ENCODE data around the gene PSD4.
A peak's percentile ranks its signal among the peaks of the same experiment; 100 is the strongest.

Gene PSD4

GRCh38 chr2:113169586-113169985 is 4.2 kb upstream of the PSD4 start:
- no peak for DNase-seq

DNA sequence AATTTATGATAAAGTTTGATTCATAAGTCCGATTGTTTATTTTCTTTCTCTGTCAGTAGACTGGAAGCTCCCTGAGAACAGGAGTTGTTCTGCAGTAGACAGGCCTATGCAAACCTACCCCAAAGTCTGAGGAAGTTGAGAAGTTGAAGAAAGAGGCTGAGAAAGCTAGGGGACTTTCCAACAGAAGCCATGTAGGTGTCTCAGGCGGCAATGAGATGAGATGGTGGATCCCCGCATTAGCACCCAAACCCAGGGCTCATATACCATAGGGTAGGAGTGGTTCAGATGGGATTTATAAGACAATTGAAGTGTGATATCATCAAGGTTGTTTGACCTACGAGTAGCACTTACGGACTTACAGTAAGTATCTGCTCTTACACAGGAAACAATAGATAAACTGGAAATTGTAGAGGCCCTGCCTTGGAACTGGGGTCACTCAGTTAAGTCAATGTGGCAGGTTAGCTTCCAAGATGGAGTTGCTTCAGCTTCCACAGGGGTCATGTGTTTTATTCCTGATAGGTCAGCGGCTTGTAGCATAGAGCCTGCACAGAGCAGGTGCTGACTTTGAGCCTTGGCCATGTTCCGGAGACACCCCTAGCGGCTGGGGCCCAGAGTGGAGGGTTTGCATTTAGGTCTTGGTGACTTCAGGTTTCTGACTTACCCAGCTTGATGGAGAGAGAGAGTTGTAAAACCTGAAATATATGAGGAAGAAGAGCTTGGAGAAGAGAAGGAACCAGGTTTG is 2.3 kb upstream of the PSD4 start:
- no peak for DNase-seq

- no peak for DNase-seq
These were observed 840 bp upstream of the PSD4 start for GRCh38 chr2:113172721-113173541.

GRCh38 chr2:113174376-113174750 is 592 bp downstream of the PSD4 start:
- no peak for DNase-seq

GRCh38 chr2:113175042-113175628 is 1.4 kb downstream of the PSD4 start:
- no peak for DNase-seq

DNA sequence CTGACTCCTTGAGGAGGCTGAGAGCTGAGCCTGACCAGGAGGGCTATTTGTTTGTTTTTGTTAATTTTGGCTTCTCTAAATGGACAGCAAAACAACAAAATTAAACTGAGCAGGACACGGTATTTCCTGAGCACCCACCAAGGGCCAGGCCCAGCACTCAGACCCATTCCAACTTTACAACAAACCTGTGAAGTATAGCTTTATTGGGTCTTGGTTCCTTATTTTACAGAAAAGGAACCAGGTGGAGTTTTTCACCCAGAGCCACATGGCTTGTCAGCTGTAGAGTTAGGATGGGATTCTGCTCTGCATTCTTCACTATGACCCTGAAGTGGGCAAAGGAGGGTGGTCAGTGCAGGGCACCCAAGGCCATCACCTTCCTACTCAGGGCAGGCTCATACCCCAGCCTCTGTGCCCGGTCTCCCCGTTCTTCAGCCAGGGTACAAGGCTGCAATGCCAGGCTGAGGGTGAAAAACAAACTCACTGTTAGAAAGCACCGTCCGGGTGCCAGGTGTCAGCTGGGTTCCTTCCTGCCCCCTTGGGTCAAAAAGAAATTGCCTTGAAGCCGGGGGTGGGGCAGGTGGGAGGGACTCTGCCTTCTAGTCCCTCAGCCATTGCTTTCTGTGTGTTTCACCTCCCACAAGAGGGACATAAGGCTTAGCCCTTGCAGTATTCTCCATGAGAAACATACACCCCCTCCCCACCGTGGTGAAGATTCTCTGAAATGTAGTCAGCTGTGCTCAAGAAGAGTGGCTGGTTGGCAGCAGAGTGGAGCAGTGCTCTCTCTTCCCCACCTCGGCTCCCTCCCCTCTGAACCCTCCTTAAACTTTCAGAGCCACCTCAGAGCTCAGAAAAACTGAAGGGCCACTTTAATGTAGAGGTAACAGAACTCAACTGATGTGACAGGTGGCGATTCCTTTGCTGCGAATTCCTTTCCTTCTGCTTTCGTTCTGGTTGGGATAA is 2.2 kb downstream of the PSD4 start:
- no peak for DNase-seq

GRCh38 chr2:113176696-113177355 is 3.1 kb downstream of the PSD4 start:
- no peak for DNase-seq

DNA sequence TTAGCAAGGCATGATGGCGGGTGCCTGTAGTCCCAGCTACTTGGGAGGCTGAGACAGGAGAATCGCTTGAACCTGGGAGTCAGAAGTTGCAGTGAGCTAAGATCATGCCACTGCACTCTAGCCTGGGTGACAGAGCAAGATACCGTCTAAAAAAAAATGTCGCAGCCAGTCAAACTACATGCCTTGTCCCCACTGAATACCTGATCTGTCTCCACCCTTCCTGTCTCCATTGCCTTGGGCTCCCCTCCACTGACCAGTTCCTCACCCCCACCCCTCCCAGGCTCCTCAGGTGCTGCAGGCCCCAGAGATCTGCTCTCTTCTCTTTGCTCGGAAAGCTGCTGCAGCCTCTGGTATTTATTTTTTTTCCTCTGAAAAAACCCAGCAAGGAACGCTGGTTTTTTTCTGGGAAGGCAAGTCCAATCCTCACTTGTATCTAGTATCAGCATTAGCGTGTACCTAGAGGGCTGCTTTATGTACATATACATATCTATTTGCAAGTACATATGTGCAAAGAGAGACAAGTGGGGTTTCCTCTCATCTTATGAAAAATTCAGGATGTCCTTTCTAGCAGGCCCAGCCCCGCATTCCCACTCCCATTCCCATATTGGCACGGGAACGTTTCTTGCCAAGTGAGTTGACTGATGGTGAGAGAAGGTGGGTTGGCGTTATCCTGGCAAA is 4.4 kb downstream of the PSD4 start:
- no peak for DNase-seq

DNA sequence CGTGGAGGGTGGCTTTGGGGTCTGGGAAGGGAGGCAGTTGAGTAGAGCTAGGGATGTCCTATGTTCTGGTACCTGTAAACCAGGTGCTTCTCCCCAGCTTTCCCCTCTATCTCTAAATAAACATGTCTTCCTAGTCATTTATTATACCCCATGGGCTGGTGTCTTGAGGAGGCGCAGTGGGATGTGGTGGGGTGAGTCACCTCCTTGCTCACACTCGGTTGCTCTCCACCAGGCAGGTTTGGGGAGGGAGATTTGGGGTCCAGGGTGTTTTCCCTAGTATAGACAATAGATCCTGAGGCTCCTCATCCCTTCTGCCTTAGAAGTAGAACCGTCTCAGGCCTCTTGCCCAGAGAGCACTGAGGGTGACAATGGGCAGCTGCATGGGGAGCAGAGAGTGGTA is 5.1 kb downstream of the PSD4 start:
- DNase-seq: no peak

DNA sequence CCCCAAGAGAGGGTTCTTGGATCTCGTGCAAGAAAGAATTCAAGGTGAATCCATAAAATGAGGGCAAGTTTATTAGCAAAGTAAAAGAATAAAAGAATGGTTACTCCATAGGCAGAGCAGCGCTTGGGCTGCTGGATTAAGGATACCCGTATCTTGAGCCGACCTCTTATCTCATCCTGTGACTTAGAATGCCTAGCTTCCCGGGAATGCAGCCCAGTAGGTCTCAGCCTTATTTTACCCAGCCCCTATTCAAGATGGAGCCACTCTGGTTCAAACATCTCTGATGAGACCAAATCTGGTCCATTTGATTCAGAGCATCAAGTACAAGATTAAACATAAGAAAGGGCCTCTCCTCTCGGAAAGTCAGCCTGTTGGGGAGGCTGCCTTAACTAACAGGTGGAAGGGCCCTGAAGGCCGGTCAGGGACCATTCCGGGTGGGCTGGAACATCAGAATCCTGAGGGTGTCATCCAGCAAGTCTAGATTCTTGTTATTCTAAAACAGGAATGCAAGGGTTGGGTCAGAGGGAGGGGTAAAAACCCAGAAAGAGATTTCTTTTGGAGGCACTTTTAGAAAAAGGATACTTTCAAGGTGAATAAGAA is 5.8 kb downstream of the PSD4 start:
- no peak for DNase-seq

- no peak for DNase-seq
These were observed 6.6 kb downstream of the PSD4 start for GRCh38 chr2:113180131-113180946.

GRCh38 chr2:113181258-113182051 is 7.7 kb downstream of the PSD4 start:
- peak; percentile 32 for DNase-seq

DNA sequence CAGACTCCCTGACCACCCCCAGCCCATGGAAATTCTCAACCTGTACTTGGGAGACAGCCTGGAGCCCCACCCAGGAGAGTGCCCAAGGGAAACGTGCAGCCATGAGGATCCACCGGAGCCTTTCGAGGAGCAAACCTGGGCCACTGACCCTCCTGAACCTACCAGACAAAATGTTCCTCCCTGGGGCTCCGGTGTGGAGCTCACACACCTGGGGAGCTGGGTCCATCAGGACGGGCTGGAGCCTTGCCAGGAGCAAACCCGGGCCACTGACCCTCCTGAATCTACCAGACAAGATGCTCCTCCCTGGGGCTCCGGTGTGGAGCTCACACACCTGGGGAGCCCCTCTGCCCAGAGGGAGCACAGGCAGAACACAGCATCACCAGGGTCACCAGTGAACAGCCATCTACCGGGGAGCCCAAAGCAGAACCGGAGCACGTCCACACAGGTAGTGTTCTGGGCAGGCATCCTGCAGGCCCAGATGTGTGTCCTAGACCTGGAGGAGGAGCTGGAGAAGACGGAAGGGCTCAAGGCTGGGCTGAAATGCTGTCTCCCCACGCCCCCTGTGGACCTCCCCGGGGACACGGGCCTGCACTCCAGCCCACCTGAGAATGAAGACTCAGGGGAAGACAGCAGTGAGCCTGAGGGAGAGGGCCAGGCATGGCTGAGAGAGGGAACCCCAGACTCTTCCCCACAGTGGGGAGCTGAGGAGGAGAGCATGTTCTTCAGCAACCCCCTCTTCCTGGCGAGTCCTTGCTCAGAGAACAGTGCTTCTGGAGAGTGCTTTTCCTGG is 8.9 kb downstream of the PSD4 start:
- DNase-seq: no peak

DNA sequence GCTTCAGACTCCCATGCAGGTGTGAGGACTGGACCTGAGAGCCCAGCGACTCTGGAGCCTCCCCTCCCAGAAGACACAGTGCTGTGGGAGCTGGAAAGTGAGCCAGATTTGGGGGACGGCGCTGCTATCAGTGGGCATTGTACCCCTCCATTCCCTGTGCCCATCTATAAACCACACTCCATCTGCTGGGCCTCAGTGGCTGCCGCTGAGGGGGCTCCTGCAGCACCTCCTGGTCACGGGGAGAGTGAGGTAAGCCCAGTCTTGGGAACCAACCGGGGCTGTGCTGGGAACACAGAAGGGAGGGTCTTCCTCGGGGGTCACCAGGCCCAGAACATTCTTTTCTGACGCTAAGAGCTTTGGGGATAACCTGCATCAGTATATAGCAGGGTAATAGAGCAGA is 9.5 kb downstream of the PSD4 start:
- no peak for DNase-seq

GRCh38 chr2:113183703-113184102 is 9.9 kb downstream of the PSD4 start:
- no peak for DNase-seq

DNA sequence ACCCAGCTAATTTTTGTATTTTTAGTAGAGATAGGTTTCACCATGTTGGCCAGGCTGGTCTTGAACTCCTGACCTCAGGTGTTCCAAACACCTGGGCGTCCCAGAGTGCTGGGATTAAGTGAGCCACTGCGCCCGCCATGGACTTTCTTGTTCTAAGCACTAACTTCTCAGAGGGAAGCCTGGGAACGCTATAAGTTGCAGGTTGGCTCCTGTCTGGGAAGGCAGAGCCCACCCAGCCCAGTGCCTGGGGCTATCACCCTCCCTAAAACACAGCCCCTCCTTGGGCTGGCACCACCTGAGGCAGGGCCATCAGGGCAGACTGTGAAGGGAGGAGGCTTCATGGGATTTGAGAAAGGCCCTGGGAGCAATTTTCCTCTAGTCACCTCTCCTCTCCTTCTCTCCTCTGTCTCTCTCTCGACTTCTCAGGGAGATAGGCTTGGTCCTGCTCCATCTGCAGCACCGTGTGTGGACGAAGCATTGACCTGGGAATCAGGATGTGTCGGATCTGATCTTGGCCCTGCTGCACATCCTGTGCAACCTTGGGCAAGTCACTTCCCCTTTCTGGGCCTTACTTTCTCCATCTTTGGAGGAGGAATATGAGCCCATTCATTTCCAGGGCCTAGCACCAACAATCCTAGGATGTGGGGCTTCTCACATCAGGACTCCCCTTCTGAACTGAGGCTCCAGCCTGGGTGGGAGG is 10.9 kb downstream of the PSD4 start:
- no peak for DNase-seq

- DNase-seq: no peak
These were observed 12.1 kb downstream of the PSD4 start for GRCh38 chr2:113185664-113186432.
